G401.6 (cell line): ENCODE data around the gene AHR.
"Not testable (repeated sequence)": the region's sequence is repeated elsewhere in the genome, so short reads cannot be mapped to it uniquely, and the experiment has no call there.

Source experiments
- FAIRE-seq: peaks from 2 replicates; lab custom pipeline; 2012; peaks lifted over from hg19 to GRCh38; lab: Jason Lieb, UNC

The AHR gene

DNA sequence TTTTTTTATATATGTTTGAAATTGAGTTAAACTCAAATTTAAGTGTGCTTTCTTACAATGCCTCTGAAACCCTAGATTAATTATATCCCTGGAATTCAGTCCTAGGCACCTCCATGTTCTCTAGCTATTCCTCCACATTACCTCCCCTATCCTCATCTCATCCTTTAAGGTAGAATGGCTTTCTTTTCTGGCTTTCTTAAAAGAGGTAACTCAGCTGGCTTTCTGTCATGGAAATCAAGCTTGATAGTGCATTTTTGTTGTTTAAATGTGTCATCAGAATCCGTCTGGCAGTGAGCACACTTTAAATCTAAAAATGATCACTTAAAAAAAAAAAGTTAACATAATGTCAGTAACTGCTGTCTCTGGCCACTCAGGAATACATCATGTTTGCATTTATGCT lies 42.2 kb downstream of the AHR start:
- no peak for FAIRE-seq

DNA sequence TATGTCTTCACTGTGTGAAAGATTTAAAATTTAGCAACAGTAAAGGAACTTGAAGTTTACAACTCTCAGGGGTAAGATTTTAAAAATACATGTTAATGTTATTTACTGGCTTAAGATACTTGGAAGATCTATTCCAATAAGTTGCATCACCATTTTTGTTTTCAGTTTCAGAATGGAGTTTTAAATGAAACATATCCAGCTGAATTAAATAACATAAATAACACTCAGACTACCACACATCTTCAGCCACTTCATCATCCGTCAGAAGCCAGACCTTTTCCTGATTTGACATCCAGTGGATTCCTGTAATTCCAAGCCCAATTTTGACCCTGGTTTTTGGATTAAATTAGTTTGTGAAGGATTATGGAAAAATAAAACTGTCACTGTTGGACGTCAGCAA lies 44.3 kb downstream of the AHR start:
- no peak for FAIRE-seq

DNA sequence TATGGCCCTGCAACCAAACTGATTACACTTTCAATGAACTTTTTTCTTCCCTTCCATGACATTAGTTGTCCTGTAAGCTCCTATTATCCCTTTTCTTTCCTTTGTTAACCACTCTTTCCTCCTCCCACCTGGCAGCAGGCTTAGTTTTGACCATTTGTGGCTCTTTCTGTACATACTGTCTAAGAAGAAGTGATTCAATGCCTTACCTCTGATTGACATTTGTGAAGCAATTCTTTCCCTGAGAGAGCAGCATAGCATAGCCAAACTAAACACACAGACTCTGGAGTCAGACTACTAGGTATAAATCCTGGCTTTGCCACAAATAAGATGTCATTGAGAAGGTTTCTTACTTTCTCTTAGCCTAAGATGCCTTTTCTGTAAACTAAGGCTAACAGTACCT lies 48.9 kb downstream of the AHR start:
- no peak for FAIRE-seq

DNA sequence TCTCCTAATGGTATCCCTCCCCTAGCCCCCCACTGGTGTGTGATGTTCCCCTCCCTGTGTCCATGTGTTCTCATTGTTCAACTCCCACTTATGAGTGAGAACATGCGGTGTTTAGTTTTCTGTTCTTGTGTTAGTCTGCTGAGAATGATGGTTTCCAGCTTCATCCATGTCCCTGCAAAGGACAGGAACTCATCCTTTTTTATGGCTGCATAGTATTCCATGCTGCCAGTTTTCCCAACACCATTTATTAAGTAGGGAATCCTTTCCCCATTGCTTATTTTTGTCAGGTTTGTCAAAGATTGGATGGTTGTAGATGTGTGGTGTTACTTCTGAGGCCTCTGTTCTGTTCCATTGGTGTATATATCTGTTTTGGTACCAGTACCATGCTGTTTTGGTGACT lies 50.5 kb downstream of the AHR start:
- FAIRE-seq = not testable (repeated sequence)

DNA sequence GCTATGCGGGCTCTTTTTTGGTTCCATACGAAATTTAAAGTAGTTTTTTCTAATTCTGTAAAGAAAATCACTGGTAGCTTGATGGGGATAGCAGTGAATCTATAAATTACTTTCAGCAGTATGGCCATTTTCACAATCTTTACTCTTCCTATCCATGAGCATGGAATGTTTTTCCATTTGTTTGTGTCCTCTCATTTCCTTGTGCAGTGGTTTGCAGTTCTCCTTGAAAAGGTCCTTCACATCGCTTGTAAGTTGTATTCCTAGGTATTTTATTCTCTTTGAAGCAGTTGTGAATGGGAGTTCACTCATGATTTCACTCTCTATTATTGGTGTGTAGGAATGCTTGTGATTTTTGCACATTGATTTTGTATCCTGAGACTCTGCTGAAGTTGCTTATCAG lies 51.9 kb downstream of the AHR start:
- not testable (repeated sequence) for FAIRE-seq

DNA sequence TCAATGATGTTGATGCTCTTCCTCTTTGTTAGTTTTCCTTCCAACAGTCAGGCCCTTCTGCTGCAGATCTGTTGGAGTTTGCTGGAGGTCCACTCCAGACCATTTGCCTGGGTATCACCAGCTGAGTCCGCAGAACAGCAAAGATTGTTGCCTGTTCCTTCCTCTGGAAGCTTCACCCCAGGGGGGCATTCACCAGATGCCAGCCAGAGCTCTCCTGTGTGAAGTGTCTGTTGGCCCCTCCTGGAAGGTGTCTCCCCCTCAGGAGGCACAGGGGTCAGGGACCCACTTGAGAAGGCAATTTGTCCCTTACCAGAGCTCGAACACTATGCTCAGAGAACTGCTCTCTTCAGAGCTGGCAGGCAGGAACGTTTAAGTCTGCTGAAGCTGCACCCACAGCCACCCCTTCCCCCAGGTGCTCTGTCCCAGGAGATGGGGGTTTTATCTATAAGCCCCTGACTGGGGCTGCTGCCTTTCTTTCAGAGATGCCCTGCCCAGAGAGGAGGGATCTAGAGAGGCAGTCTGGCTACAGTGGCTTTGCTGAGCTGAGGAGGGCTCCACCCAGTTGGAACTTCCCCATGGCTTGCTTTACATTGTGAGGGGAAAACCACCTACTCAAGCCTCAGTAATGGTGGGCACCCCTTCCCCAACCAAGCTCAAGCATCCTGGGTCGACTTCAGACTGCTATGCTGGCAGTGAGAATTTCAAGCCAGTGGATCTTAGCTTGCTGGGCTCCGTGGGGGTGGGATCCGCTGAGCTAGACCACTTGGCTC lies 55.4 kb downstream of the AHR start:
- FAIRE-seq = not testable (repeated sequence)

DNA sequence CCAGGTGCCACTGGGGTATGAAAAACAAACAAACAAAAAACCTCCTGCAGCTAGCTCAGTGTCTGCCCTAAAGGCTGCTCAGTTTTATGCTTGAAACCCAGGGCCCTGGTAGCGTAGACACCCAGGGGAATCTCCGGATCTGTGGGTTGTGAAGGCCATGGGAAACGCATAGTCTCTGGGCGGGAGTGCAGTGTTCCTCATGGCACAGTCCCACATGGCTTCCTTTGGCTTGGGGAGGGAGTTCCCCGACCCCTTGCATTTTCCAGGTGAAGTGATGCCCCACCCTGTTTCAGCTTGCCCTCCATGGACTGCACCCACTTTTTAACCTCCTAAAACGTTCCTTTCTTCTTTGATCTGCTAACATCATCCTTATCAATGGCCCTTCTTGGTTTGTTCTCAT lies 56.0 kb downstream of the AHR start:
- no peak for FAIRE-seq

DNA sequence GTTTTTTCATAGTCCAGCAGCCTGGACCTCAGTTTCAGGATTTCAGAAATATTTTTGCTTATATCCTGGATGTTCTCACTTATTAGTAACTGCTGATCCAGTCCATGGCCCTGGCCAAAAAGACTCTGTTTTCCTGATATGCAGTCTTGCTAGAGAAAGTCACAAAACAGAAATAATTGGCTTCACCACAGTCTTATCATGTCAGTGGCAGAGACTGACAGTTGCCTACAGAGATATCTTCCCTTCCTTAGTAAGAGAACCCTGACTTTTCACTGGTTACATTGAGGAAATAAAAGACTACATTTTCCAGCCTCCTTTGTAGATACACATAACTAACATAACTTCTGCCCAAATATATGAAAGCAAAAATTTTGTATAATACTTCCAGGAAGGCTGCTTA lies 56.6 kb downstream of the AHR start:
- FAIRE-seq = no peak

DNA sequence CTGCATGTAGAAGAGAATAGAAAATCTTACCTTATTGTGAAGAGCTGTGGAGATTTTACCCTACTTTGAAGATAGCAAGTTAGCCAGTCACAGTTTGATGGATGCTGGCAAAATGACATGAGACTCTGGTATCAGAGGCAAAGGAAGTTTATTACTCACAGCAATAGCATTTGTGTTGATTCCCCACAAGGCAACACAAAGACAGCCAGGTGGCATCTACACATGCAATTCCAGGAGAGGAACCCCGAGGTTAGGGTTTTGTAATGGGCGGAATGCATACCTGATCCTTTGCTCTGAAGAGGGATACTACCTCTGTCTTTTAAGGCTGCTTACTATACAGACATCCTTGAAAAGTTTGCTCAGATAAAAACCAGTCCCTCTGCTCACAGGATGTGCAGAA lies 59.5 kb downstream of the AHR start:
- FAIRE-seq = no peak

DNA sequence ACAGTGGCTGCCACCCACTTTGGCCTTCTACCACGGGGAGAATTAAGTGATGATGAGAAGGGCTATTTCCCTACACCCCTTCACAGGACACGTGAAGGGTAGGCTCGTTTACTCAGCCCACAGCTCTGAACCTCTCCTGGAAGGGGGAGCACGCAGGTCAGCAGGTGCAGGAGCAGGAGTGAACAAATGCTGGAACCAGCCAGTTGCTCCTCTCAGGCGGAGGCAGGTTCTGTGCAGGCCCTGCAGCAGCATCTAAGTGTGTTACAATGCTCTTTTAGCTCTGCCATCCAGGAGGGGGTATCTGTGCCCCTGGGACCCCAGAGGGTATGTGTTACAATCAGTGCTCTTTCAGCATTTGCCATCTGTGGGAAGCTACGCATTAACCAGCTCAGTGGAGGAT lies 61.2 kb downstream of the AHR start:
- FAIRE-seq = no peak

DNA sequence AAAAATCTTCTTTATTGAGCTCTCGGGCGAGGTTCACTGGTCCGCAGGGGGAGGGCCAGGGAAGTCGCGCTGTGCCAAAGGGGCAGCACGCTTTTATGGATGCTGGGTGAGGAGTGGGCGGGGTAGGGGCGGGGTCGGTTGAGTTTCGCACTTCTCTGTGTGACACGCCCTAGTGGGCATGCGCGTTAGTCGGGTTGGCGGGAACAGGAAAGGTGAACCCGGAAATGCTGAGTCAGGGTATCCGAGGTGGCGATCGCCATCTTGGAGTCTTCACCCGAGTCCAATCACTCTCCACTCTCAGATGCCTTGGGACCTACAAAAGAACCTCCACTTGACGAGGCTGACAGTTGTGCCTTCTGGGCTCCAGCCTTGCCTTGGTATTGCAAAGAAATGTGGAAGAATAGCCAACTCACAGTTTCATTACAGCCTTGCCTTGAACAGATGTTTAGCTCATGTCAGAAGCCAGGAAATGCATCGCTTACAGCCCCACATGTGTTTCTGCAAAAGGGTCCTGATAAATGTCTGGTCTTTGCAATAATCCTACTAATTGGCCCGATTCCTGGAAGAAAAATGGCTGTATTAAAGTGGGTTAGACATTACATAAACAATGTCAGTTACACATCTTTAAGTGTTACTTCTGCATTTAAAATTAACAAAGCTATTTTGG lies 64.1 kb downstream of the AHR start:
- no peak for FAIRE-seq

DNA sequence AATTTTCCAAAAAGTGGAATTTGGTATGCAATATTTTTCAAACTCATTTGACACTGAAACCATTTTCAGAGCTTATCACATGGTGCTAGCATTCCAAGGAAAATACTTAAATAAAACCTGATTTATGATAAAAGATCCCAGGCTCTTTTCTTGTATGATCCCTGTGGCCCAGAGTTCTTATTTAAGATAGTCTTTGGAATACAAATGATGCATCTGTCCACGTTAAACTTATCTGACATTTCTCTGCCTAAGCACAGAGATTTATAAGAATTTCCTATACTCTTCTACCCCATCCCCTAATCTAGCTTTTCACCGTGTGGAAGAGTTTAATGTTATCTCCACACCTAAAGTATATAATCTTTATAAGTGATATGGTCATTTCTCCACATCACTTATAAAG lies 66.2 kb downstream of the AHR start:
- no peak for FAIRE-seq

DNA sequence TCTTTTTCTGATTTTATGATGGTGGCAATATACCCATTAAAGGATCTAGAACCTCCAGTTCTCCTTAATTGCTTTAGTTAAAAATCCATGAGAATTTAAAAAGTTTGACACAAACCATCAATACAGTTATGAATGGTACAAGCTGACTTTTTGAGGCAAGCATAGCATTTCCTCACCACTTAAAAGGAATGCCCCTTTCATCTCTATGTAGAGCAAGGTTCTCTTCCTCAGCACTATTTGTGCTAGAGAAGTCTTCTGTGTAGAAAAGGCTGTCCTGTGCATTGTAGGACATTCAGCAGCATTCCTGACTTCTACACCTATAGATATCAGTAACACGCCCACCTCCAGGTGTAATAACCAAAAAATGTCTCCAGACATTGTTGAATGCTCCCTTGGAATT lies 67.3 kb downstream of the AHR start:
- no peak for FAIRE-seq

DNA sequence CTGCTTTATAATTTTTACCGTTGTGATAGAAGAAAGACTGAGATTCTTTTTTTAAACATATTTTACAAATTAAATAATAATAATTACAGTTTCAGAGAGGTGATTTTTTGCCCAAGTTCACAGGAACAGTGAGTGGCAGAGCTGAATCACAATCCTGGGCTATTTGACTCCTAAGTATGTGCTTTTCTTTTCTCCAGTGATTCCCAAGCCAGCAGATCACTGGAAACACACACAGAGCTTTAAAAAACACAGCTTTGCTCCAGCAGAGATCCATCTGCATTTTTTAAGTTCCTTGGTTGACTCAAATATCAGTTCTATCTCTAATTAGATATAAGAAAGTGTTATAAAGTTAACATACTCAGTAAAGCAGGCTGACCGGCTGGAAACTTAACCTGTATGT lies 69.0 kb downstream of the AHR start:
- no peak for FAIRE-seq

DNA sequence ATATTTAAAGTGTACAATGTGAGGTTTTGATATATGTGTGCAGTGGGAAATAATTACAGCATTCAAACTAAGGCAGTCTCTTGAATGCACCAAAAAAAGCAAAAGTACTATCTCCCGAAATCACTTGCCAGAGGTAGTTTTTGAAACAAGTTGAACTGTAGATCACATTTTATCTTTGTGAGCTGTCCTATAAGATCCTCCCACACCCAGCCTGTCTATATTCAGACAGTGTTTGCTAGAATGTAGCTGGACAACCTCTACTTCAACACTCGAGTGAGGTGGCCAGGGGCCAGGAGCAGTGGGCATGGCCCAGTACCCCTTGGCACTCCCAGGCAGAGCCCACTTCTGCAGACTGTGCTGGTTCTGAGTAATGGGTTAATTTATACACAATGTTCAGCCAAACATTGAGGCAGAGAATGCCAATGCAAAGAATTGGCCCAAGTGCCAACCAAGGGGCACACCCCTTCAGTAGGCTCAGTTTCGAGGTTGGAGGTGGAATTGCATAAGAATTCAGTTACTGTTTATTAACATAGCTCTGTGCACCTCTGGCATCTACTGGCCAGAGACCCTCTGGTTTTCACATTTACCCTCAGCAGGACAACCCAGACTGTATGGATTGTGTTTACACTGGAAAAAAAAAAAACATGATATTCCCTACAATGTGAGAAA lies 70.5 kb downstream of the AHR start:
- FAIRE-seq = no peak

DNA sequence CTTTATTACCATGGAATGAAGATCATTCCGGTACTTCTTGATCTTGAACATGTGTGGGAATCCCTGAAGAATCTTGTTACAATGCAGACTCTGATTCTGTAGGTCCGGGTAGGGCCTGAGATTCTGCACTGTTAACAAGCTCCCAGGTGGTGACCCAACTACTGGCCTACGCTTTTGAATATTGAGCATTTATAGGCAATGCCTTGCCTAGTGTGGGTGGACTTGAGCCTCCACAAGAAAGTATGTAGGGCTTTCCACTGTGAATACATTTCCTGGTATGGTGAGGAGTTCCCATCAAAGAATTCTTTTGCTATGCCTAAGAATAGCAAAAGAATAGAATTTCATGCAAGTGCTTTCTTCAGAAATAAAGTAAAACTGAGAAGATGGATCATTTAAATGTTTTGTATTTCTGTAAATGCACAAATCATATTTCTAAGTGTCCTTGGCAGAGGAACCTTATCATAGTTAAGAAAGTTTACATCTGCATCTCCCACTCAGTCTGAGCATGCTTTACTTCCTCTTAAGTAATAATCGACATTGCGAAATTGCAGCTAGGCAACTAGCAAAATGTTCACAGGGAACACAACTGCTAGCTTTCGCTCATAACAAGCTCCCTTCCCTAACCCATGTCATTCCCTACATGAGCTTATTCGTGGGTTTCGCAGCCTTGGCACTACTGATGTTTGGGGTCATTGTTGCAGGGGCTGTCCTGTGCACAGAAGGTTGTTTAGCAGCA lies 71.4 kb downstream of the AHR start:
- FAIRE-seq = no peak

DNA sequence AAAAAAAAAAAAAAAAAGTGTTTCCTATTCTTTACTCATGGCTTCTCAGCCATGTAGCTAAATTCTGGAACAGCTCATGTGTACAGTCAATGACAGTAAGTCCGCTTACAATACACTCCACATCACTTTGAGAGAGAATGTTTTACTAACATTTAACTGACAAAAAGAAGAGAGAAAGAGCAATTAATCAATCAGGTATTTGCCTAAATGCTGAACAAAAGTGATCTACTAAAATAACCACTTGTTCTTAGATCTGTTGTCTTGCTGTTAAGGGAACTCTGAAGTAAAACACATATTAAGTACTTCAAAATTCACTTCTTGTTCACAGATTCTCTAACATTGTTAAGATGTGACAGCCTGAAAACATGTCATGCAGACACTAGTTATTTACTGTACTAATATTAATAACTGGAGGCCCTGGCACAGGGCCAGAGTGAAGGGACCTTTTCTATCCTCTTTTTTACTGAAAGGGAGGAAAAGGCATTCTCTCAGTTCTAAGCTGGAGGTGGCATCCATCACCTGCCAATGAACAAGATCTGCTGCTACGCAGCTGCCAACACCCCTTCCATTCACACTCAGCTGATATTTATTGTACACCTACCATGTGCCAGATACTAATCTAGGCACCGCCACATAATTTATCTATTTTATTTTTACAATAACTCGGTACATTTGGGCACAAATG lies 72.6 kb downstream of the AHR start:
- FAIRE-seq = no peak

DNA sequence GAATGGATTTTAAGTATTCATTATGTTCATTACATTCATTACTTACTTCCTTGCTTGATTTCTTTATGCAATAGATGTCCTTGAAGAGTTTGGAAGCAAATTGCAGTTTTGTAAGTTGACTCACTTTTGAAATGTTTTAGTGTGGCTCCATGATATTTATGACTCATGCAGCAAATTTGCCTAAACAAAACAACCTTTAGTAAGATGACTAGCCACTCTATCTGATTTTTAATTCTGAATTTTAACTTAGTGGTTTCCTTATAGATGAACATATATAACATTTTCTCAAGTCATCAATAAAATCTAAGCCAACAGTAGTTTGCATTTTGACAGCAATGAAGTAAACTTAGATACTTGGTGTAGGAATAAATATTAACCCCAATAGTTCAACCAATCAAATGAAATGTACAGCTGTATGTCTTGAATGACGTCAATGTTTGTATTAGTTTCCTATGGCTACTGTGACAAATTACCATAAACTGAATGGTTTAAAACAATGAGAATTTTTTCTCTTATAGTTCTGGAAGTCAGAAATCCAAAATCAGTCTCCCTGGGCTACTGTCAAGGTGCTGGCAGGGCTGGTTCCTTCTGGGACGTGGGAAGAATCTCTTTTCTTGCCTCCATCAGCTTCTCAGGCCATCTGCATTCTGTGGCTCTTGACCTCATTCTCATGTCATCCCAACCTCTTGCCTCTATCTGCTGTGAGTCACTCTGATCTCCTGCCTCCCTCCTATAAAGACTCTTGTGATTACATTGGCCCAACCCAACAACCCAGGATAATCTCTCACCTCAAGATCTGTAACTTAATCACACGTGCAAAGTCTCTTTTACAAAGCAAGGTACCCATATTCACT lies 73.4 kb downstream of the AHR start:
- no peak for FAIRE-seq

DNA sequence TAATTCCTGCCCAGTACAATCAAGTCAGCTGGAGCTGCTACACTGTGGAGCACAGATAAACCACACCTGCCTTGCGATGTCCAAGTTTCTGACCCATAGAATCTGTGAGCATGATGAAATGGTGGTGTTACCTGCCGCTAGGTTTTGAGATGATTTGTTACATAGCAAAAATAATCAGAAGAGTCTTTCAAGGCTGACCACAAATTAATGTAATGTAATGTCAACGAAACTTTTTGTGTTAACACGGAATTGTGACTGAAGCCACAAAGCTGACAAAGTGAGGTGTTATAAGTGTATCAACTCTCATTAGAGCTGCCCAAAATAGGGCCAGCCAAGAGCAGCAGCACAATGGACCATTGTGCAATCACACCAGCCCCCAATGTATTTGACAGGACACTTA lies 75.7 kb downstream of the AHR start:
- no peak for FAIRE-seq

DNA sequence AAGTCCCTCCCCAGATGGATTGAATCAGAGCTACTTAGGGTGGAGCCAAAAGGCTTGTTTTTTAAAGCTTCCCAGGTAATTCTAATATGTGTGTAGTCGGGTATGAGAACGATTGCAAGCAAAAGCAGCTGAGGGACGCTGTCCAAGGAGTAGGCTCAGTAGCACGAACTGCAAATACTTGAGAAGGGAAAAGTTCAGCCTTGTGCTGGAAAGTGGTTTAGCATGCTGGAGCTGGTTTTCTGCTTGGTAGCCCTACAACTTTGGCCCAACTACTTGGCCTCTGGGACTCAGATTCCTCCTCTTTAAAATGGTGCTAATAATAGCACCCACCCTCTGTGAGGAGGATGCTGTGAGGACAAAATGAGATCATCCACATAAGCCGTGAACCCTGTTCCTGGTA lies 76.2 kb downstream of the AHR start:
- FAIRE-seq = no peak

DNA sequence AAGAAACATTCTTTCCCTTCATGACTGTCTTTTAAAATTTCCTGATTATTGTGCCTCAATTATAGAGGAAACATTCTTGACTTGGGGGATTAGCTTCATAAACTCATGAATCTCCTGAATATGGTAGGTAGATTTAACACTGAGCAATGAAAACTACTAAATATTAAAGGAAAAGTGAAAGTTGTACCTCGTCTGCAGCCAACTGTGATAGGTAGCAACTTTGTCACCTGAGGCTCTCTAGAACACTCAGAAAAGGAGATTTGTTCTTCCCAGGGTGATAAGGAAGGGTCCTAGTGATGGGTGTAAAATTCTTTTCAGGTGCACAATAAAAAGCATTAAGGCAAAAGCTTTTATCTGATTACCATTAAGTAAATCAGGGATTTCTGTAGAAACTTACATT lies 78.1 kb downstream of the AHR start:
- no peak for FAIRE-seq
